Stimulated activated naive CD8-positive, alpha-beta T cell treated with anti-CD3 and anti-CD28 coated beads, Interleukin-15, amount 100 ng/mL, for 72 hours (primary cell): ENCODE measurements around the gene ZC3H7A.
"Not testable (repeated sequence)": the region's sequence is repeated elsewhere in the genome, so short reads cannot be mapped to it uniquely, and the experiment has no call there.

Experiments used
- ATAC-seq: fragments of 150-1000 bp; cut with Tn5 transposase; 2 replicates; pipeline ENCODE4 v1.10.0; 2021; ENCODE audit warnings: mild to moderate bottlenecking, moderate library complexity
- DNase-seq, 2 donors: peaks; one replicate each; pipeline ENCODE4 v3.0.0; 2021 to 2022
- H3K27ac Mint-ChIP-seq, 2 donors: one replicate each; pipeline ENCODE4 v1.8.0; 2022; ENCODE audit warnings: mild to moderate bottlenecking in 2 of 2, mixed read lengths in 2 of 2, moderate library complexity in 2 of 2
- H3K27me3 Mint-ChIP-seq: one replicate; pipeline ENCODE4 v1.8.0; 2022; ENCODE audit warnings: mixed read lengths
- H3K4me1 Mint-ChIP-seq: one replicate; pipeline ENCODE4 v1.8.0; 2022; ENCODE audit warnings: mild to moderate bottlenecking, mixed read lengths
- H3K4me3 Mint-ChIP-seq, 2 donors: one replicate each; pipeline ENCODE4 v1.8.0; 2022; ENCODE audit warnings: mild to moderate bottlenecking in 2 of 2, mixed read lengths in 2 of 2, moderate library complexity in 1 of 2
- H3K9me3 Mint-ChIP-seq, 2 donors: one replicate each; pipeline ENCODE4 v1.8.0; 2022; ENCODE audit warnings: mixed read lengths in 2 of 2

Gene ZC3H7A

DNA sequence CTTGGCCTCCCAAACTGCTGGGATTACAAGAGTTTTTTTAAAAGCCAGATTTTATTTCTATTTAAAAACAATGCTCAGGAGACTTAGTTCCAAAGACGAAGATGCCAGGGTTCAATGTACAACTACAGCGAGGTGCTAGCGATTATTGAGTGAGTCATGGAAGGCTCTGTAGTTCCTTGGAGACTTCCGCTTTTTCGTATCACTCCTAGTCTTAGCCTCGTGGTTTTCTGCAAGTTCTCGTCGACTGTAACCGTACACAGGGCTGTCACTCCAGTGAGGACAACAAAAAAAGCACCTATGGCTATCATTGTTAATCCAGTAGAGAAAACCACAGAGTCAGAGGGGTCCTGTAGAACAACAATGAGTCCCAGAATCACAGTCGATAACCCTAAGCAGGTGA is 22.7 kb upstream of the ZC3H7A start:
- Mint-ChIP-seq H3K4me3 (no peak overlapping the region), H3K27me3 (no peaks in the 10 kb centered on the region), H3K4me1 (no peaks in the 10 kb centered on the region), H3K27ac (no peak overlapping the region), H3K9me3 (no peaks in the 10 kb centered on the region)
- ATAC-seq (no peak), DNase-seq (no peak)

DNA sequence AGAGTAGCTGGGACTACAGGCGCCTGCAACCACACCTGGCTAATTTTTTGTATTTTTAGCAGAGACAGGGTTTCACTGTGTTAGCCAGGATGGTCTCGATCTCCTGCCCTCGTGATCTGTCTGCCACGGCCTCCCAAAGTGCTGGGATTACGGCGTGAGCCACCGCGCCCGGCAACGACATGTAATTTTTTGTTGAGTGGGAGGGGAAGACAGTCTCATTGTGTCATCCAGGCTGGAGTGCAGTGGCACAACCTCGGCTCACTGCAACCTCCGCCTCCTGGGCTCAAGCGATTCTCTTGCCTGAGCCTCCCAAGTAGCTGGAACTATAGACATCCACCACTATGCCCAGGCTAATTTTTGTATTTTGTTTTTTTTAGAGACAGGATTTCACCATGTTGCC is 21.9 kb upstream of the ZC3H7A start:
- not testable (repeated sequence) for ATAC-seq, H3K27ac Mint-ChIP-seq, H3K4me3 Mint-ChIP-seq

DNA sequence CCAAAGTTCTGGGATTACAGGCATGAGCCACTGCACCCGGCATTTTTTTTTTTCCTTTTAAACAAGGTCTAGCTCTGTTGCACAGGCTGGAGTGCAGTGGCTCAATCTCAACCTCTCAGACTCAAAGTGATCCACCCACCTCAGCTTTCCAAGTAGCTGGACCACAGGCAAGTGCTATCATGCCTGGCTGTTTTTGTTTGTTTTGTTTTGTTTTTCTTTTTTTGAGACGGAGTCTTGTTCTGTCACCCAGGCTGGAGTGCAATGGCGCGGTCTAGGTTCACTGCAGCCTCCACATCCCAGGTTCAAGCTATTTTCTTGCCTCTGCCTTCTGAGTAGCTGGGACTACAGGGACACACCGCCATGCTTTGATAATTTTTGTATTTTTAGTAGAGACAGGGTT is 19.1 kb upstream of the ZC3H7A start:
- Mint-ChIP-seq H3K9me3 (no peaks in the 10 kb centered on the region), H3K4me1 (no peaks in the 10 kb centered on the region), H3K27me3 (no peaks in the 10 kb centered on the region), H3K4me3 (no peak overlapping the region), H3K27ac (no peak overlapping the region)
- DNase-seq (no peak), ATAC-seq (no peak)

More for the DNA sequence above, 21.9 kb upstream of the ZC3H7A start:
- not testable (repeated sequence) for H3K27me3 Mint-ChIP-seq, H3K4me1 Mint-ChIP-seq, H3K9me3 Mint-ChIP-seq, DNase-seq

DNA sequence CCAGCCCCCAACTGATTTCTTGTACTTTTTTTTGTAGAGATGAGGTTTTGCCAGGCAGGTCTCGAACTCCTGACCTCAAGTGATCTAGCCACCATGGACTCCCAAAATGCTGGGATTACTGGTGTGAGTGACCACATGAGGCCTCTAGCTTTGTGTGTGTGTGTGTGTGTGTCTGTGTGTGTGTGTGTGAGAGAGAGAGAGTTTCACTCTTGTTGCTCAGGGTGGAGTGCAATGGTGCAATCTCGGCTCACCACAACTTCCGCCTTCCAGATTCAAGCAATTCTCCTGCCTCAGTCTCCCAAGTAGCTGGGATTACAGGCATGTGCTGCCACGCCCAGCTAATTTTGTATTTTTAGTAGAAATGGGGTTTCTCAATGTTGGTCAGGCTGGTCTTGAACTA is 17.7 kb upstream of the ZC3H7A start:
- H3K9me3 Mint-ChIP-seq, H3K4me1 Mint-ChIP-seq, ATAC-seq, DNase-seq, H3K27ac Mint-ChIP-seq, H3K4me3 Mint-ChIP-seq, H3K27me3 Mint-ChIP-seq: not testable (repeated sequence)

DNA sequence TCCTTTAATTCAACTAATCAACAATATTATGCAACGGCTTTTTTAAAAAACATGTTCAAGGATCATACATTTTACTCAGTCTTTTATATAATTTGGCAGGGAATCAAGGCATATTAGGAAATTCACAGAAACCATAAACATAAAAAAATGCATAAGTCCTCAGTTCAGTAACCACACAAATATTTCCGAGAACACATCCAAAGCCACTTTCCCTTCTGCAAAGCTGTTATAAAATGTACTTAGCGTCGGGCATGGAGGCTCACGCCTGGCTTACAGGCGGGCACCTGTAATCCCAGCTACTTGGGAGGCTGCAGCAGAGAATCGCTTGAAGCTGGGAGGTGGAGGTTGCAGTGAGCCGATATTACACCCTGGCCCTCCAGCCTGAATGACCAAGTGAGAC is 9.7 kb upstream of the ZC3H7A start:
- peaks cover 19% of the 10 kb centered on the region for H3K4me1 Mint-ChIP-seq
- ATAC-seq, result no peak
- H3K27me3 Mint-ChIP-seq, result no peaks in the 10 kb centered on the region
- H3K4me3 Mint-ChIP-seq, result no peak overlapping the region
- no peaks in the 10 kb centered on the region for H3K9me3 Mint-ChIP-seq
- DNase-seq, result no peak
- no peak overlapping the region for H3K27ac Mint-ChIP-seq

DNA sequence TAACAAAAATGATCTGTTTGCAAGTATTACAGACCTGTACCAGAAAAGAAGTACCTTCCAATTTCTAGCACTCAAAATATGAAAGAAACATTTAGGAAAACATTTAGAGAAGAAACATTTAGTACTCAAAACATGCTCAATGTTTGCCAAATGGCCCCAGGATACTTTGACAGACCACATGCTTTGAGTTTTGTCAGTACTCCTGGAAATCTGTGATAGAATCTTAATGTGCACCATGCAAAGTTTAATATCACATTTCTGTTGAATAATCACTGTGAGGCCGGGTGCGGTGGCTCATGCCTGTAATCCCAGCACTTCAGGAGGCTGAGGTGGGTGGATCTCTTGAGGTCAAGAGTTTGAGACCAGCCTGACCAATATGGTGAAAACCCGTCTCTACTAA is 8.5 kb upstream of the ZC3H7A start:
- DNase-seq (no peak), ATAC-seq (no peak)
- no peak overlapping the region for H3K4me3 Mint-ChIP-seq
- H3K27ac Mint-ChIP-seq, result no peak overlapping the region
- H3K9me3 Mint-ChIP-seq, result no peaks in the 10 kb centered on the region
- H3K4me1 Mint-ChIP-seq, result peaks cover 25% of the 10 kb centered on the region
- no peaks in the 10 kb centered on the region for H3K27me3 Mint-ChIP-seq

DNA sequence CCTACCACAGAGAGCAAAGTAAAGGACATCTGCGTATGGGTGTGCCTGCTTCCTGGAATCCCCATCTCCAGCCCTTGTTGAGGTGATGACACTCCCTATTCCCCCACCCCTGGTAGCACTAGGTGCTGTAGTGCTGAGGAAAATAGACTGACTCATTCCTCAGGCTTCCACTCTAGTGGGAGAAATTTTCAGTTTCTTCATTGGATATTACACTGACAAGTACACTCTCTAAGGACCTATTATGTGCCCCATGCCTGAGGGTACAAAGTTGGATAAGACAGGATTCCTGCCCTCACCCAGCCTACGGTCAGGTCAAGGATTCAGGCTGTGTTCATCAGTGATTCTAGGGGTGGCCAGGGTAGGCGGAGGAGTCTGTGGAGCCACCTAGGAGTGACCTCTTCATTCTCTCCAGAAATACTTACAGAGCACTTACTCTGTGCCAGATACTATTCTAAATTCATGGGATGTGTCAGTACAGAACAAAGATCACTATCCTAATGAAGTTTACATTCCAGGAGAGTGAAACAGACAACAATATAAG is 4.5 kb upstream of the ZC3H7A start:
- no peak for DNase-seq
- no peak overlapping the region for H3K4me3 Mint-ChIP-seq

DNA sequence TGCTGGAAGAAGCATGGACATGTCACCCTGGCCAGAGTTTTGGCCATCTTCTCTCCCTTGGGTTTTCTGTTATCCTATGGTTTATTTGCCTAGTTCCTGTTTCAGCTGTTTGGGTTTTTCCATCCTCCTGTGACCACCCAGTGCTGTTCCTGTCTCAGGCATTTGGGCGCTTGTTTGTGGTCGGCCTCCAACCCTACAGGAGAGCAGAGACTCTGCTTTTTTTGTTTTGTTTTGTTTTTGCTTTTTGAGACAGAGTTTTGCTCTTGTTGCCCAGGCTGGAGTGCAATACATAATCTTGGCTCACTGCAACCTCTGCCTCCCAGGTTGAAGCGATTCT is 3.3 kb upstream of the ZC3H7A start:
- DNase-seq, result no peak
- Mint-ChIP-seq H3K27ac (no peak overlapping the region), H3K9me3 (no peaks in the 10 kb centered on the region), H3K4me3 (peak overlapping the region; percentile 93 to 100), H3K4me1 (peaks cover 49% of the 10 kb centered on the region), H3K27me3 (no peaks in the 10 kb centered on the region)
- no peak for ATAC-seq

More for the DNA sequence above, 4.5 kb upstream of the ZC3H7A start:
- no peaks in the 10 kb centered on the region for H3K27me3 Mint-ChIP-seq
- no peaks in the 10 kb centered on the region for H3K9me3 Mint-ChIP-seq
- no peak overlapping the region for H3K27ac Mint-ChIP-seq
- peaks cover 40% of the 10 kb centered on the region for H3K4me1 Mint-ChIP-seq
- ATAC-seq, result no peak

DNA sequence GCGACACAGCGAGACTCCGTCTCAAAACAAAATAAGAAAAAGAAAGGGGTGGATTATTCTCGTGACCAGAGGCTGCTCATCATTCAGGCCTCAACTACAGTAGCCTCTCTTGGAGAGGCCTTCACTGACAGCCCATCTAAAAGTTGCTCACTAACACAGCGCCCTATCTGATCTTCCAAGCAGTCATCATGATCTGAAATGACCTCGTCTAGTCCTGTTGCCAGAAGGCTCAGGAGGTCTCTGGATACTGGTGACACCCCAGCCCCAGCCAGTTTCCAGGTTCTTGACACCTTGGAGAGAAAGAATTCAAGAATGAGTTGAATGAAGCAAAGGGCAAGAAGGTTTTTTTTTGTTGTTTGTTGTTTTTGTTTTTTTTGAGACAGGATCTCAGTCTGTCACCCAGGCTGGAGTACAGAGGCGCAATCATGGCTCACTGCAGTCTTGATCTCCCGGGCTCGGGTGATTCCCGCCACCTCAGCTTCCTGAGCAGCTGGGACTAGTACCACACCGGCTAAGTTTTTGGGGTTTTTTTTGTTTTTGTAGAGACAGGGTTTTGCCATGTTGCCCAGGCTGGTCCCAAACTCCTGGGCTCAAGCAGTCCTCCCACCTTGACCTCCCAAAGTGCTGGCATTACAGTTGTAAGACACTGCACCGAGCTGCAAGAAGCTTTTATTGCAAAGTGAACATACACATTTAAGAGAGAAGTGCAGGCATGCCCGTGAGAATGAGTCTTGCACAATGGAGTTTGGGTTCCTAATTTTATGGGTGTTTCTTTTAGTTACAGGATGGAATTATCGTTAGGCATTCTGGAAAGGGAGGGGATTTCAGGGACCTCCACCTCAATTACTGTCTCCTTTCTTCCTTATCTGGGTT is 2.7 kb upstream of the ZC3H7A start:
- Mint-ChIP-seq H3K4me3 (peak overlapping the region; percentile 93 to 100), H3K9me3 (no peaks in the 10 kb centered on the region), H3K27ac (peak overlapping the region; percentile 23 to 59), H3K27me3 (no peaks in the 10 kb centered on the region), H3K4me1 (peaks cover 55% of the 10 kb centered on the region)
- DNase-seq, result no peak
- no peak for ATAC-seq

DNA sequence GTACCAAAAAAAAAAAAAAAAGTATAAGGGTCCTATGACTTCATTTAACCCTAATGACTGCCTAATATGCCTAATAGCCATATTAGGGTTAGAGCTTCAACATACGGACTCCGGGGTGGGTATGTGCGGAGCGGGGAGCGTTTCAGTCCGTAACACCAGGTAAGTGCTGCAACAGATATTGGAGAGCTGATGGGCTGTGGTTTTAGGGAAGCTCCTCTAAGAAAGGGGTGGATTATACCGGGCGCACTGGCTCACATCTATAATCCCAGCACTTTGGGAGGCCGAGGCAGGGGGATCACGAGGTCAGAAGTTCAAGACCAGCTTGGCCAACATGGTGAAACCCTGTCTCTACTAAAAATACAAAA is 1.9 kb upstream of the ZC3H7A start:
- ATAC-seq (no peak), DNase-seq (no peak)
- H3K4me1 Mint-ChIP-seq, result peaks cover 63% of the 10 kb centered on the region
- H3K4me3 Mint-ChIP-seq, result peak overlapping the region; percentile 93 to 100
- peak overlapping the region in 1 of 2 donors; percentile 94 for H3K27ac Mint-ChIP-seq
- no peaks in the 10 kb centered on the region for H3K9me3 Mint-ChIP-seq
- no peaks in the 10 kb centered on the region for H3K27me3 Mint-ChIP-seq

DNA sequence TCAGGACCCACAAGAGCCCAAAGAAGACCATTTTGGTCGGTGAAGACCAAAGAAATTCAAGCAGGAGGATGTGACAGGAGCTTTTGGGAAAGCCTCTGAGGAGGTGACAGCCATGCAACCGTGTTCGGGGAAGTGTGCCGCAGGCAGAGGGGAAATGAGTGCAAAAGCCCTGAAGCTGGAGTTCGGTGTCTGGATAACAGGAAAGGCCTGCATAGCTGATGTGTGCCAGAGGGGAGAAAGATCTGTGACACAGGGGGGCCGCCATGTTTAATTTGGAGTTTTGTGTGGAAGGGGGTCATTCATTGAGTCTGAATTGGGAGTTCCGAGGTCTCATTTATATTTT is 870 bp upstream of the ZC3H7A start:
- no peak for ATAC-seq
- Mint-ChIP-seq H3K27me3 (no peaks in the 10 kb centered on the region), H3K4me3 (peak overlapping the region; percentile 93 to 100), H3K9me3 (no peaks in the 10 kb centered on the region), H3K4me1 (peaks cover 73% of the 10 kb centered on the region), H3K27ac (peak overlapping the region; percentile 94 to 97)
- DNase-seq, result no peak

DNA sequence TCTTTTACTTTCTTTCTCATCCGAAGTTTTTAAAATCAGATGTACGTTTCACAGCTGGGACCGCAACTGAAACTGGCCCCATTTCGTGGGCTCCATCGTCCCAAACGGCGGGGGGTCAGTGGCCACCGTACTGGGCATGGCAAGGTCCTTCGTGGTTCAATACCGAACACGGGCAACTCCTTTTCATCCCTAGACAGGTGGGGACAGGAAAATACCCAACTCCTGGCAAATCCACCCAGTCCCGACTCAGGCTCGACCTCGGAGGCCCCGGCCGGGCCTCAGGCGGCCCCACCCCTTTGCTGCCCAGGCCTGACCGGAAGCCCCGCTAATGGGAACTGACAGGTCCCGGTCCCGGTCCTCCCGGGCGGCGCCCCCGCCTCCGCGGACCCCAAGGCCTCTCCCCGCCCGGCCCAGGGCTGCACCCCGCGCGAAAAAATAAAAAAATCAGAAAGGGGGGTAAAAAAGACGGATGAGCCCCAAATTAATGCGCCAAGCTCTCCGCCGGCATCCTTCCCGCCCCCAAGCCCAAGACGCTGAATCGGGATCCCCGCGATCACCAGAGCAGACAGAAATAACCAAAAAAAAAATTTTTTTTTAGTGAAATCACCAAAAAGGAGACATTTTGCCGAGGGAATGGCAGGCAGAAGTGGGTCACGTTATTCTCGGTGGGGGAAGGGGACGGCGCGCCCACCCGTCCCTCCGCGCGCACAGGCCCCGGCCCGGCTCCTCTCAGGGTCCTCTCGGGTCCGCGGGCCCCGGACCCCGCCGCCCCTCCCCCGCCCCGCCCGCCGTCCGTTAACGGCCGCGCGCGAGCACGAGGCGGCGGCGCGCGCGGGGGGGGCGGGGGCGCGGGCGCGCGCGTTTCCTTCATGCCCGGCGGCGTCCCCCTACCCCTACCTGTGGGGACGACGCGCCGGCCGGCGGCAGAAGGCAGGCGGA is 562 bp downstream of the ZC3H7A start:
- peak overlapping the region; percentile 98 to 99 for H3K27ac Mint-ChIP-seq
- peak overlapping the region; percentile 89 to 100 for H3K4me3 Mint-ChIP-seq
- H3K27me3 Mint-ChIP-seq, result no peaks in the 10 kb centered on the region
- ATAC-seq (no peak), DNase-seq (no peak)
- H3K4me1 Mint-ChIP-seq, result peaks cover 80% of the 10 kb centered on the region
- no peaks in the 10 kb centered on the region for H3K9me3 Mint-ChIP-seq

DNA sequence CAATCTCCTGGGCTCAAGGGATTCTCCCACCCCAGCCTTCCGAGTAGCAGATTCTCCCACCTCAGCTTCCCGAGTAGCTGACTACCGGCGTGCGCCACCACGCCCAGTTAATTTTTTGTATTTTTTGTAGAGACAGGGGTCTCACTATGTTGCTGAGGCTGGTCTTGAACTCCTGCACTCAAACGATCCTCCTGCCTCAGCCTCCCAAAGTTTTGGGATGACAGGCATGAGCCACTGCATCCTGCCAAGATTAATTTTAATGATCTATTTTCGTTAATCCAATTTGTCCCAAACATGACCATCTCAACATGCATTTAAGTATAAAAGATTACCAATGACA is 1.2 kb downstream of the ZC3H7A start:
- DNase-seq, result no peak
- no peaks in the 10 kb centered on the region for H3K9me3 Mint-ChIP-seq
- ATAC-seq, result no peak
- H3K27me3 Mint-ChIP-seq, result no peaks in the 10 kb centered on the region
- H3K4me3 Mint-ChIP-seq, result peak overlapping the region; percentile 88 to 89
- H3K4me1 Mint-ChIP-seq, result peaks cover 84% of the 10 kb centered on the region
- peak overlapping the region; percentile 98 to 99 for H3K27ac Mint-ChIP-seq

DNA sequence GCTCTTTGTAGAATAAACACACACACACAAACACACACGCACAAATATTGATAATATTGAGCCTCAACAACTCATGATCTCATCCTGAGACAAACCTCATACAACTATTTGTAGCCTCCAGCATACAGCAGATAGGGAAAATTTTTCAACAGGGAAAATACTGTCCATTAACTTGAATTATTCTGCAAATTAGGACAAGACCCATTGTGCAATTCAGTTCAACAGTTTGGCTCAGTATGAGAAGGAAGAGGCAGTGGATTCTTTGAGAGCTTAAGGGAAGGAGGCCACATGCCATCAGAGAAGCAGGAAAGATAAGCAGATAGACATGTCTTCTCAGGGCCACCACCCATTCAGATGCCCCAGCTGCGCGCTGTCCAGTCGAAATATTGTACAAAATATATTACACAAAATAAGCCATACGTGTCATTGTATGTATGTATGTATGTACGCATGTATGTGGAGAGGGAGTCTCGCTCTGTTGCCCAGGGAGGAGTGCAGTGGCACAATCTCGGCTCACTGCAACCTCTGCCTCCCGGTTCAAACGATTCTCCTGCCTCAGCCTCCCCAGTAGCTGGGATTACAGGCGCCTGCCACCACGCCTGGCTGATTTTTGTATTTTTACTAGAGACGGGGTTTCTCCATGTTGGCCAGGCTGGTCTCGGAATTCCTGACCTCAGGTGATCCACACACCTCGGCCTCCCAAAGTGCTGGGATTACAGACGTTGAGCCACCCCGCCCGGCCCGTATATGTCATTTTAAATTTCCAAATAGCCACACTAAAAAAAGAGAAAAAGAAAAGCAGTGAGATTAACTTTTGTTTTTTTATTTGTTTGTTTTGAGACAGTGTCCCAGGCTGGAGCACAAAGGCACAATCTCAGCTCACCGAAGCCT is 1.8 kb downstream of the ZC3H7A start:
- peak overlapping the region; percentile 88 to 89 for H3K4me3 Mint-ChIP-seq
- peaks cover 84% of the 10 kb centered on the region for H3K4me1 Mint-ChIP-seq
- H3K27me3 Mint-ChIP-seq, result no peaks in the 10 kb centered on the region
- peak overlapping the region; percentile 98 to 99 for H3K27ac Mint-ChIP-seq
- ATAC-seq (no peak), DNase-seq (no peak)
- no peaks in the 10 kb centered on the region for H3K9me3 Mint-ChIP-seq

DNA sequence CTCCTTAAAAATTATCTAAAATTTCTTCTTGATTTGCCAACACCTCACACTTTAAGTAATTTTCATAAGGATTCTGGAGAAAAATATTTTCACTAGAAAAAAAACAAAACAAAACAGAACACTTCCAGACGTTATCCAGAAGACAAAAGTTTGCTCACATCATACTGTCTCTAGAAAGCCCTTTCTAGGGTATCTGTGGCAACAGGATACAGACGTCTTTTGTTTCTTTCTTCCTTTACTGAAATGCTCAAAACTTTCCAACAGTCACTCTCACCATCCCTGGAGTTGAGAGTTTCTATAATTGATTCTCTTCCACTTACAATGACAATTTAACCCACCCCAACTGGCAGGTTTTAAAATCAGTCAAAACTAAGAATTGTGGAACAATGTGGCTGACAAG is 2.6 kb downstream of the ZC3H7A start:
- Mint-ChIP-seq H3K4me3 (peak overlapping the region; percentile 88 to 89), H3K9me3 (no peaks in the 10 kb centered on the region), H3K27ac (peak overlapping the region; percentile 65 to 81), H3K4me1 (peaks cover 84% of the 10 kb centered on the region), H3K27me3 (no peaks in the 10 kb centered on the region)
- no peak for DNase-seq
- ATAC-seq, result no peak
